H54 (cell line): ENCODE measurements around the gene CAPZA1.

Experiments used
- DNase-seq: peaks from one replicate; pipeline ENCODE4 v3.0.0; 2011; ENCODE audit warnings: low spot score, mixed read lengths; ENCODE audit not compliant: insufficient read length
- FAIRE-seq: peaks from 3 replicates; lab custom pipeline; 2011; peaks lifted over from hg19 to GRCh38; lab: Jason Lieb, UNC
- POLR2A ChIP-seq: IDR thresholded peaks from 2 replicates; pipeline ENCODE4 v1.6.1; 2011; ENCODE audit warnings: low read depth, mild to moderate bottlenecking, low read length

CAPZA1 gene

DNA sequence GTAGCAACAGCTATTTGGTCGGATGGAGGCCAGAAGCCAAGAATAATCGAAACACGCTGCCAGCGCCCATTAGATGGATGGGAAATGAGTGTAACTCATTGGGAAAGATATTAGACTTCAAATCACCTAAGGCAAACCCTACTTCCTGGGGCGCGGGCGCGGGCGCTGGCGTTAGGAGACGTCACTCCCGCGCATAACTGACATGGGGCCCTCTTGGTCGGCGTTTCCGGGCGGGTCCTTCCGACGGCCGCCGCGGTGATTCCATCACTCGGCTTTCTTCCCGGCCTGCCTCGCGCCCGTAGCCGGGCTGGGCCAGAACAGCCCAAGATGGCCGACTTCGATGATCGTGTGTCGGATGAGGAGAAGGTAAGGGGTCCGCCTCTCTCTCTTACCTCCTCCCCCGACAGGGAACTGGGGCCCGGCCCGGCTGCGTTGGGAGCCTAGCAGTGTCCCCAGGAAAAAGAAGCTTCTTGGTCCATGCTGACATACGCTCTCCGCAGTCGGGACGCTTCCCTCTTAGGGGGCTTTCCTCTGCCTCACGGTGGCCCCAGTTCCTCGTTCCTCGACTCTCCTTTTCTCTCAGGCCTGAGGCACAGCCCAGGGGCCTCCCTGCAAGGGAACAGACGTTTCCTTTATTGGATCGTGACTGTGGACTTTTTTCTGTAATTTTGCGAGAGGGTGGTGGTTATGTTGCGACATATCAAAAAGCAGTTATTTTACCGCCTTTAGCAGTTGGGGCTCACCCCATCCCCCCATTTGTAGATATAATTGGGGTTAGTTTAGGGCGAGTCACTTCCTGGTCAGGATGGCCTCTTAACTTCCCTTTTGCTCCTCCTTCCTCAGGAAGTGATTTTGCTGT is at the start of gene CAPZA1:
Gene CAPZA1 (plus strand): TSS at position 315 of the 859 bp plus-strand sequence. CDS start 13 bp downstream, at position 328.
- DNase-seq, result peak; percentile 75
- peak; percentile 72 for FAIRE-seq
- TF ChIP-seq POLR2A, result peak; percentile 90

DNA sequence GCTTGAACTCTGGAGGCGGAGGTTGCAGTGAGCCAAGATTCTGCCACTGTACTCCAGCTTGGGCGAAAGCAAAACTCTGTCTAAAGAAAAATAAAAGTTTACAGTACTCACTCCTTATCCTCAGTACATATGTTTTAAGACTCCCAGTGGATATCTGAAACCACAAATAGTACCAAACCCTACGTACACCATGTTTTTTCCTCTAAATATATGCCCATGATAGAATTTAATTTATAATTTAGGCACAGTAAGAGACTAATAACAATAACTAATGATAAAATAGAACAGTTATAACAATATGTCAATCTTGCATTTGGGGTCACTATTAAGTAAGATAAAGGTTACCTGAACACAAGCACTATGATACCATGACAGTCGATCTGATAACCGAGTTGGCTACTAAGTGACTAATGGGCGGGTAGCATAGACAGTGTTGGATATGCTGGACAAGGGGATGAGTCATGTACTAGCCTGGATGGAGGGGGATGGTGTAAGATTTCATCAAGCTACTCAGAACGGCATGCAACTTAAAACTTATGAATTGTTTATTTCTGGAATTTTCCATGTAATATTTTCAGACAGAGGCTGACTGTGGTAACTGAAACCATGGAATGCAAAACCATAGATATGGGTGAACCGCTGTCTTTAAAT is 44.4 kb upstream of the CAPZA1 start:
- TF ChIP-seq POLR2A, result no peak
- peak; percentile 99 for FAIRE-seq

DNA sequence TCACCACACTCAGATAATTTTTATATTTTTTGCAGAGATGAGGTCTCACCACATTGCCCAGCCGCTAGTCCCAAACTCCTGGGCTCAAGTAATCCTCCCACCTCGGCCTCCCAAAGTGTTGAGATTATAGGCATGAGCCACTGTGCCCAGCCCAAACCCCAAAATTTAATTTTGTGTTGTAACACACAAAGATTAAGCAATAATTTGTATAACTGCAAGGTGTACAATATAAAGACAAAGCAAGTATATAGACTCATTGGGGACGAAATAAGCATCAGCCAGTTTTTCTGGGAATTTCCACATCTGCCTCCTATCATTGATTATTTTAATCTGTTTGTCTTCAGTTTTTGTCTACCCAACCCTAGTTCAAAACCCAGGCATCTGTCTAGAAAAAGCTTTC is 43.4 kb upstream of the CAPZA1 start:
- no peak for TF ChIP-seq POLR2A
- no peak for FAIRE-seq

More for the DNA sequence above, 44.4 kb upstream of the CAPZA1 start:
- DNase-seq, result peak; percentile 40

GRCh38 chr1:112579801-112580510 is 39.7 kb upstream of the CAPZA1 start:
- TF ChIP-seq POLR2A, result no peak
- DNase-seq, result no peak
- no peak for FAIRE-seq

More for the DNA sequence above, 43.4 kb upstream of the CAPZA1 start:
- DNase-seq, result no peak

GRCh38 chr1:112581586-112582192 is 37.9 kb upstream of the CAPZA1 start:
- DNase-seq, result no peak
- no peak for FAIRE-seq
- no peak for TF ChIP-seq POLR2A

- DNase-seq (no peak), FAIRE-seq (no peak)
- TF ChIP-seq POLR2A, result no peak
These were observed 36.3 kb upstream of the CAPZA1 start for GRCh38 chr1:112583366-112583765.

DNA sequence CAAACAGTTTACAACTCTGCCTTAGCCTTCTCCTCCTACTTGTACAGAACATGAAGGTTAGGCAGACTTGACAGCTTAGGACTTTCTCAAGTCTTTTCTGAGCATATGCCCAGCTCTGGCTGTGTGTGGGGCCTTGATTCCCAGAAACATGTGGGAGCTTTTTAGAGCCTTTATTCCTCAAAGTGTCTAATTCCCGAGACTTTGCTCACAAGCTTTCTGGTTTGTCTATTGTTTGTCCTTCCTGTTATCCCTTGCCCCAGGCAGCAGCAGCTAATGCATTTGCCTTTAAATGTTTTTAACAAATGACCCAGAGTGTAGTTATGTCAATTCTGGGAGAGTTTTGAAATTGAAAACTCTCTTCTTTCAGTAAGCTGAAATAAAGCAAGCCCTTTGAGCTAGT is 29.9 kb upstream of the CAPZA1 start:
- TF ChIP-seq POLR2A, result no peak
- FAIRE-seq (no peak), DNase-seq (no peak)

GRCh38 chr1:112594208-112594876 is 25.3 kb upstream of the CAPZA1 start:
- no peak for FAIRE-seq
- DNase-seq, result no peak

DNA sequence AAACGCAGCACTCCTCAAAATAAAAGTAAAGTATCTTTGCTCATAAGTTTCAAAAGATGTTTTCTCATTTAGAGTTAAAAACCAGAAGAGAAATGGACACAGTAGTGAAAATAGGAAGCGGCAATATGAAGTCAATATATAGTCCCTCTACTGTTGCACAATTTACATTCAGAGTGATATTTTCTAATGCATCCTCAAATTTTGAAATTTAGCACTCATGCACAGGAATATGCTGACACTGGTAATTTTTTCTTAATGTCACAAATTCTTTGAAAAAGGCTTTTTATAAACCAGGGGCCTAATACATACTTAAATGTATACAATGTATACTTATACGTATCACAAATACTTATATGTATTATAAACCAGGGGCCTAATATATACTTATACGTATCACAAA is 20.2 kb upstream of the CAPZA1 start:
- DNase-seq (no peak), FAIRE-seq (no peak)
- TF ChIP-seq POLR2A, result no peak

More at GRCh38 chr1:112594208-112594876, 25.3 kb upstream of the CAPZA1 start:
- no peak for TF ChIP-seq POLR2A

GRCh38 chr1:112603012-112603411 is 16.6 kb upstream of the CAPZA1 start:
- no peak for DNase-seq
- FAIRE-seq, result no peak
- no peak for TF ChIP-seq POLR2A

DNA sequence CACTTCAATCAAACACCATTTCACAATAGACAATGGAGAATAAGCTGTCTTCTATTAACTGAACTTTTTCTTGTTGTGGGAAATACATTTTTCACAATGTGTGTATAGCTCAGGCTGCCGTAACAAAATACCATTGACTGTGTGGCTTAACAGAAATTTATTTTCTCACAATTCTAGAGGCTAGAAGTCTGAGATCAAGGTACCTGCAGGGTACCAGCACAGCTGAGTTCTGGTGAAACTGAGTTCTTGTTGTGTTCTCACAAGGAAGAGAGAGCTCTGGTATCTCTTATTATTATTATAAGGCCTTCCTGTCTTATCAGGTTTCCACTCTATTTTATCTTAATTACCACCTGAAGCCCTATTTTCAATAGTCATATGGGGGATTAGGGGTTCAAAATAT is 16.1 kb upstream of the CAPZA1 start:
- FAIRE-seq (no peak), DNase-seq (no peak)
- no peak for TF ChIP-seq POLR2A

DNA sequence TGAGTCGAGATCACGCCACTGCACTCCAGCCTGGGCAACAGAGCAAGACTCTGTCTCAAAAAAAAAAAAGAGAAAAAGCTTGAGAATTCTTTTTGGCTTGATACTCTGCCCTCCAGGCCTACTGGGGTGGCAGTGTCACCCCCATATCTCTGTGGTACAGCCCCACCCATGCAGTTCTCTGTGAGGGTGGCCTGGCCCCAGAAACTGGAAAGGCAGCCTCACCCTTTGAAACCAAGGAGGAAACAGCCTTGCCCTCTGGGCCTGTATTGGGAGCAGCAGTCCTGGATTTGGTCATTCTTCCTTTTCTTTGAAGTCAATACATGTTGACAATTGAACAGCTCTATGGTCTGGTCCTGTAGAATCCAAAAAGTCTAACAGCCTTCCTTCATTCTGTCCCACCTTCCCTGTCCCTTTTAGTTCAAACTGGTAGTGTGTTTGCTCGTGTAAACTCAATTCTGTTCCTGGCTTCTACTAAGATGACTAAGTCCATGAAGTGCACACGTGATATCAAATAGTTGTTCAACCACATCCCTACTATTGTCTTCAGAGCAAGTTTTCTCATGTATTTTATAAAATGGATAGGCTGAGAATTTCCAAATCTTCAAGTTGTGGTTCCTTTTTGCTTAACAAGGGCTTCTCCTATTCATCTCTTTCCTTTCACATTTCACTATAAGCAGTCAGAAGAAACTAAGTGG is 13.9 kb upstream of the CAPZA1 start:
- FAIRE-seq, result no peak
- TF ChIP-seq POLR2A, result no peak
- DNase-seq, result no peak
